ENCODE results near the gene MAPK13. TPM values are rescaled to one million over a fixed set of nuclear protein-coding genes. Genes with fewer than 3 reads are reported as not detected.

MAPK13 gene
- total RNA-seq, 1 experiment from 2014 or later, result 2.6 TPM

- Histone ChIP-seq H3K9me3 (ENCODE audit: low read depth, low read length, poor library complexity, severe bottlenecking) (peaks cover 4% of the 10 kb centered on the region), H3K36me3 (ENCODE audit: insufficient read depth, low read length, poor library complexity, severe bottlenecking) (no peaks in the 10 kb centered on the region), H3K27me3 (replicated peaks; ENCODE audit: insufficient read depth, low read depth, low read length, poor library complexity) (no peaks in the 10 kb centered on the region), H3K27ac (ENCODE audit: low read depth, low read length, poor library complexity, severe bottlenecking) (no peak overlapping the region), H3K4me1 (ENCODE audit: insufficient read depth, low read length, poor library complexity, severe bottlenecking) (no peaks in the 10 kb centered on the region), H3K4me3 (ENCODE audit: low read depth, low read length, poor library complexity, severe bottlenecking) (no peak overlapping the region)
- no TSS peak for BruUV-seq (replicated peaks)
- no peak for TF ChIP-seq EZH2 (IDR thresholded peaks at IDR 0.05; ENCODE audit: borderline replicate concordance, low read depth, low read length, poor library complexity, severe bottlenecking)
- TF ChIP-seq, protein P1, sequence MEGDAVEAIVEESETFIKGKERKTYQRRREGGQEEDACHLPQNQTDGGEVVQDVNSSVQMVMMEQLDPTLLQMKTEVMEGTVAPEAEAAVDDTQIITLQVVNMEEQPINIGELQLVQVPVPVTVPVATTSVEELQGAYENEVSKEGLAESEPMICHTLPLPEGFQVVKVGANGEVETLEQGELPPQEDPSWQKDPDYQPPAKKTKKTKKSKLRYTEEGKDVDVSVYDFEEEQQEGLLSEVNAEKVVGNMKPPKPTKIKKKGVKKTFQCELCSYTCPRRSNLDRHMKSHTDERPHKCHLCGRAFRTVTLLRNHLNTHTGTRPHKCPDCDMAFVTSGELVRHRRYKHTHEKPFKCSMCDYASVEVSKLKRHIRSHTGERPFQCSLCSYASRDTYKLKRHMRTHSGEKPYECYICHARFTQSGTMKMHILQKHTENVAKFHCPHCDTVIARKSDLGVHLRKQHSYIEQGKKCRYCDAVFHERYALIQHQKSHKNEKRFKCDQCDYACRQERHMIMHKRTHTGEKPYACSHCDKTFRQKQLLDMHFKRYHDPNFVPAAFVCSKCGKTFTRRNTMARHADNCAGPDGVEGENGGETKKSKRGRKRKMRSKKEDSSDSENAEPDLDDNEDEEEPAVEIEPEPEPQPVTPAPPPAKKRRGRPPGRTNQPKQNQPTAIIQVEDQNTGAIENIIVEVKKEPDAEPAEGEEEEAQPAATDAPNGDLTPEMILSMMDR (conservative IDR thresholded peaks at IDR 0.05; ENCODE audit: low read depth, low read length), result no peak
- no peak for DNase-seq (ENCODE audit: low spot score)
- POLR2A ChIA-PET (ENCODE audit: low non-redundant PET), result no interaction called here
- intact Hi-C loops (cut with micrococcal nuclease; ENCODE audit: unreplicated experiment), result no loop called here
- CTCF ChIA-PET, result no interaction called here
These were observed 29.9 kb downstream of the MAPK13 start for GRCh38 chr6:36160147-36160760.

- no TSS peak for BruUV-seq (replicated peaks)
- no peak for DNase-seq (ENCODE audit: low spot score)
- intact Hi-C loops (cut with micrococcal nuclease; ENCODE audit: unreplicated experiment), result no loop called here
These were observed 39.0 kb downstream of the MAPK13 start for GRCh38 chr6:36169023-36170007.

GRCh38 chr6:36170704-36171103 is 40.4 kb downstream of the MAPK13 start:
- CTCF ChIA-PET, result no interaction called here
- DNase-seq (ENCODE audit: low spot score), result no peak
- H3K4me1 ChIP-seq (ENCODE audit: insufficient read depth, low read length, poor library complexity, severe bottlenecking), result no peaks in the 10 kb centered on the region
- POLR2A ChIA-PET (ENCODE audit: low non-redundant PET), result no interaction called here
- TF ChIP-seq, protein P1 (conservative IDR thresholded peaks at IDR 0.05; ENCODE audit: low read depth, low read length), result no peak
- no peak for TF ChIP-seq EZH2 (IDR thresholded peaks at IDR 0.05; ENCODE audit: borderline replicate concordance, low read depth, low read length, poor library complexity, severe bottlenecking)
- no peak overlapping the region for H3K27ac ChIP-seq (ENCODE audit: low read depth, low read length, poor library complexity, severe bottlenecking)
- H3K9me3 ChIP-seq (ENCODE audit: low read depth, low read length, poor library complexity, severe bottlenecking), result no peaks in the 10 kb centered on the region
- no peaks in the 10 kb centered on the region for H3K36me3 ChIP-seq (ENCODE audit: insufficient read depth, low read length, poor library complexity, severe bottlenecking)
- H3K27me3 ChIP-seq (replicated peaks; ENCODE audit: insufficient read depth, low read depth, low read length, poor library complexity), result no peaks in the 10 kb centered on the region
- H3K4me3 ChIP-seq (ENCODE audit: low read depth, low read length, poor library complexity, severe bottlenecking), result no peak overlapping the region
- intact Hi-C loops (cut with micrococcal nuclease; ENCODE audit: unreplicated experiment), result no loop called here
- BruUV-seq (replicated peaks), result no TSS peak

More at GRCh38 chr6:36169023-36170007, 39.0 kb downstream of the MAPK13 start:
- ChIA-PET CTCF (no interaction called here), POLR2A (ENCODE audit: low non-redundant PET) (no interaction called here)
- Histone ChIP-seq H3K36me3 (ENCODE audit: insufficient read depth, low read length, poor library complexity, severe bottlenecking) (no peaks in the 10 kb centered on the region), H3K27ac (ENCODE audit: low read depth, low read length, poor library complexity, severe bottlenecking) (no peak overlapping the region), H3K9me3 (ENCODE audit: low read depth, low read length, poor library complexity, severe bottlenecking) (no peaks in the 10 kb centered on the region), H3K4me1 (ENCODE audit: insufficient read depth, low read length, poor library complexity, severe bottlenecking) (no peaks in the 10 kb centered on the region), H3K27me3 (replicated peaks; ENCODE audit: insufficient read depth, low read depth, low read length, poor library complexity) (no peaks in the 10 kb centered on the region), H3K4me3 (ENCODE audit: low read depth, low read length, poor library complexity, severe bottlenecking) (no peak overlapping the region)
- TF ChIP-seq, protein P1 (conservative IDR thresholded peaks at IDR 0.05; ENCODE audit: low read depth, low read length), result no peak
- TF ChIP-seq EZH2 (IDR thresholded peaks at IDR 0.05; ENCODE audit: borderline replicate concordance, low read depth, low read length, poor library complexity, severe bottlenecking), result no peak
